NCI-H2029 (cell line): ENCODE results near the gene ITPK1.

ENCODE experiments used
- DNase-seq: peaks from one replicate; lab custom pipeline; 2025; lab: John Stamatoyannopoulos, UW

ITPK1 gene

GRCh38 chr14:92968291-92969020, 147.3 kb downstream of the ITPK1 start:
- DNase-seq: no peak

DNA sequence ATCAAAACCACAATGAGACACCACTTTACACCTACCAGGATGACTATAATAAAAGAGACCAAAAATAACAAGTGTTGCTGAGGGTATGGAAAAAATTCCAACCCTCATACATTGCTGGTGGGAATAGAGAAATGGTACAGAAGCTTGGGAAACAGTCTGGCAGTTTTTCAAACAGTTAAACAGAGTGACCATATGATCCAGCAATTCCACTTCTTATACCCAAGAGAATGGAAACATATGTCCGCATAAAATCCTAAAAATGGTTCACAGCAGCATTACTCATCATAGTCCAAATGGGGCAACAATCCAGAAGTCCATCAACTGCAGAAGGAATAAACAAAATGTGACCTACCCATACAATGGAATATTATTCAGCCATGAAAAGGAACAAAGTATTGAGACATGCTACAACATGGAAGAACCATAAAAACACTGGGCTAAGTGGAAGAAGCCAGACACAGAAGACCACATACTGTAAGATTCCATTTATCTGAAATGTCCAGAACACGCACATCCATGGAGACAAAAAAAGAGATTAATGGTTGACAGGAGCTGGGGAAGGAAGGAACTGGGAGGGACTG, 148.3 kb downstream of the ITPK1 start:
- no peak for DNase-seq

DNA sequence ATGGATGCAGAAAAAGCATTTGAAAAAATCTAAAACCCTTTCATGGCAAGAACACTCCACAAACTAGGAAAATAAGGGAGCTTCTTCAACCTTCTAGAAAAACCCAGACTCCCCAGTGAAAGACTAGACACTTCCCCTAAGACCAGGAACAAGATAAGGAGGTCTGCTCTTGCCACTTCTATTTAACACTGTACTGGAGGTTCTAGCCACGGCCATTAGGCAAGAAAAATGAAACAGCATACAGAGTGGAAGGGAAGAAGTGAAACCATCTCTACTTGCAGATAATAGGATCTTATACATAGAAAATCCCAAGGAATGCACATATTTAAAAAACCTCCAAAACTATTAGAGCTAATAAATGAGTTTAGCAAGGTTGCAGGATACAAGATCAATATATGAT, 150.4 kb downstream of the ITPK1 start:
- DNase-seq: no peak

GRCh38 chr14:92964124-92965109, 151.3 kb downstream of the ITPK1 start:
- no peak for DNase-seq

DNA sequence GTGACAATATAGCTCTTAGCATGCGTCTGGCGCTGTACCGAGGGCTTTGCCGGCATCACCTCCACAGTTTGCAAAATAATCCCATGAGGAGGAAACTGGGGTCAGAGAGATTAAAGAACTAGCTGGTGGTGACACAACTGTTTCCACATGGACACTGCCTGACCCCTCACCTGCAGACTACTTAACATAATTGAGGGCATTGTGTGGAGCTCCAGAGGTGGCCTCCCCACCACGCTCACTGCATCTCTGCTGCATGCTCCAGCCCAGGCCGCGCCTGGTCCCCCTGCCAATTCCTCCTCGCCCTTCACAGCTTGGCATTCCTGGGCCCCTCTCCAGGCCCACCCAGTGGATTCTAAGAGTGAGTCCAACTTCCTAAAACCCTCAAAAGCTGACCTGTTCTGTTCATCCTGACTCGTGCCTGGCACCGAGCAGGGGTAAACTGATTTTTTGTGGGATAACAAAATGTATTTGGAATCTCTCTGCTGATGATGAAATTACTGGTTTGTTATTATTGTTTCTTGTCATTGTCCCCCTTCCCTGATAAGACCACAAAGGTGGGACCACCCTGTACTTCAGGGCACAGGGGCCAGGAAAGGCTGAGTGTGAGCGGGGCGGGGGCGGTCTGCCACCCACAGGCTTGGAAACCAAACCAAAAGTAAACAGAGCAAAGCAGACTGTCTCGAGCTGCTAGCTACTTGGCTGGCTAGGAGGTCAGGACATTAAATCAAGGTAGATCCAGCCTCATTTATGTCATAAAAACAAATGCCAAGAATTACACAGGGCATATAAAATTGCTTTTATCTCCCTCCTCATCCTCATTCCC, 152.2 kb downstream of the ITPK1 start:
- no peak for DNase-seq

GRCh38 chr14:92962831-92963095, 153.0 kb downstream of the ITPK1 start:
- DNase-seq: no peak

DNA sequence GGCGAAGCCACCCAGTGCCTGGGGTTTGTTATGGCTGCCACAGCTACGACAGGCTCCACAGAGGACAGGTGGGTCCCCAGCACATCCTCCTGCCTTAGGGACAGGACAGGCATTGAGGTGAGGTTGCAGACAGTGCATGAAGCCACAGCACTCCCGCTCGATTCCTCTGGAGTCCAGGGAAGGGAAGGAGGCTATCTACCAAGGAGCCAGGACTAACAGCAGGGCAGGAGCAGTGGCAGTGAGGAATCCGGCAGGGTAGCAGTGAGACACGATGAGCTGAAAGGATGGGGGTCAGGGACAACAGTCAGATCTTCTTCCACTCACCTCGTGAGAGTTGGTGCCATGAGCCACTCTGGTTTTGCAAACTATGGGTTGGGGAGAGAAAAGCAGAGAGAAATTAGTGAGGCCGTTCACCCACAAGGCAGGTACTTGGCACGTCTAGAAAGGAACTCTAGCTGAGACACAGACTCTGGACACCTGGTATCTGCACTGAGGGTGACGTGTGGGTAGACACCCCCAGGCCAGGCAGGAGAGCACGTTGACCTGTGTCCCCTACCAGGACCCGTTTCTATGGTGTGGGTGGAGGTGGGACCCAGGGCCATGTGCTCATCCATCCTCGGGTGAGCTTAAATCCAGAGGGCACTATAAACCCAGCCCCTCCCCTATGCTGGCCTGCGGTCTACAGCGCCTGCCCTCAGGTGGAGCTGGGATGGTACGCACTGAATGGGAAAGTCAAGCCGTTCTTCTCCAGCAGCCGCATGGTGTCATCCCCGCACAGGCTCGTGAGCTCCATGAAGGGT, 153.5 kb downstream of the ITPK1 start:
- no peak for DNase-seq

- DNase-seq: no peak
Observed at GRCh38 chr14:92961567-92961855, 154.2 kb downstream of the ITPK1 start.

DNA sequence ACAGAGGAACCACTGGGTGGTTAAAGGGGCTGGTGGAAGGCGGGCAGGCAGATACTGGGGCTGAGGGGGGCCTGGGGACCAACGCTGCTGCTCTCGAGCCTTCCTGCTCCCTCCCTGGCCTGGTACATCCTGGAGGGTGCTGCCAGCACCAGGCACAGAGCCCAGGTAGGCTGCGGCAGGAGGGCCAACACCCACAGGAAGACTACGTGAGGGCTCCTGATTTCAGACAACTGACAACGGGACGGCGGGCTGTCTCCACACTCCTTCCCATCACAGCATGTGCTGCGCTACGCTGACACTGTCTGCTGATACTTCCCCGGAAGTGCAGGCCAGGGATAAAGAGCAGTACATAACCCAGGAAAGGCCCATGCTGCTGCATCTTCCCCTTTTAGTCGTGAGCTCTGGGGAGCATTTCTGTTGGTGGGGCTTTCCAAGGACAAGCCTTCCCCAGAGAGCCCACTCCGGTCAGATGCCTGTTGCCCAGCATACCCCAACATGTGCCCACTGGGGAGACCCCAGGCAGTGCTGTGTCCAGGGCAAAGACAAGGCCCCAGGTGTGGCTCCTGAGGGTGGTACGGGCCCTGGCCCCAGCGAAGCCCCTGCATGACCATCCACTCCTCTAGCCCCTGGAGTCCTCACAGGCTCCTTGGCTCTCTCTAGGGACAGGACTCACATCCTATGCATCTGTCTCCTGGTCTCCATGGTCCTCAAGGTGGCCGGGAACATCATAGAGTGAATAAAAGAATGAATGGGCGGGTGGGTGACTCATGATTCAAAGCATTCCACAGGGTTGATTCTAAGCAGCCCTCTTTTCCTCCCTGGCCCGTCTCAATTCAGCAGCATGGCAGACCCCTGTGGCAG, 154.8 kb downstream of the ITPK1 start:
- DNase-seq: no peak

DNA sequence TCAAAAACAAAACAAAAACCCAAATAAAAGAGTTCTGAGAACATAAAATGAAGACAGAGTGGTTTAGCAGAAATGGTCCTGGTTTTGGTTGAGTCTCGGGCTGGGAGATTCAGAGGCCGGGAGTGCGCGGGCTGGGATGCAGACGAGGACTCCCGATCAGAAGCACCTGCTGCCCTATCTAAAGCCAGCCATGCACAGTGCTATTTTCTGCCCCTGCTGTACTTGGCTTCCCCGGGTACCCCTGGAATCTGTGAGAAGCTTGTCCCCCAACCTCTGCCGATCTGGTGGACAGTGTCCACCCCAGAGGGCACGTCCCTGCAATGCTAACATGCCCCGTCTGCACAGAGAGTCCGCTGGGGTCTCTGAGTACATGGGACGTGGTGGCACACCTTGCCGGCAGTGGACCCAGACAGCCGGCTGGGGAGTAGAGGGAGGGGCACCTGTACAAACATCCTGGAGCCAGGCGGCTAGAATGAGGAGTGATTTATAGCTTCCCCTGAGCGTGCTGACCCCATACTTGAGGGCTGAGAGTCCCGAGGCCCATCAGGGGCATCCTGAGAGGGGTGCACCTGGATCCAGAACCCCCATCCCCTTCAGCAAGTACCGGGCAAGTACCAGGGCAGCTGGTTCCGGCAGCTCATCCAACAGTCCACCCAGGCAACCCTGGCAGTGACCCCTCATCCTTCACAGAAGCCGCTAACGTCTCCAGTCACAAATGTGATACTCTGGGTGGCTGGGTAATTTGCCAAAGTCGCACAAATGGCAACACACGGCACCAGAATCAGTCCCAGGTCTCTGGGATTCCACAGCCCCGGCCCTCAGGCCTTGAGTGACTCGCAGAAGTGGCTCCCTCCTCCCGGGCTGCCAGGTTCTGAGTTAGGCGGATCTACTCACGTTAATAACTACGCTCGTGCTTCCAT, 155.7 kb downstream of the ITPK1 start:
- DNase-seq: no peak

- no peak for DNase-seq
Observed at GRCh38 chr14:92959189-92959531, 156.6 kb downstream of the ITPK1 start.

DNA sequence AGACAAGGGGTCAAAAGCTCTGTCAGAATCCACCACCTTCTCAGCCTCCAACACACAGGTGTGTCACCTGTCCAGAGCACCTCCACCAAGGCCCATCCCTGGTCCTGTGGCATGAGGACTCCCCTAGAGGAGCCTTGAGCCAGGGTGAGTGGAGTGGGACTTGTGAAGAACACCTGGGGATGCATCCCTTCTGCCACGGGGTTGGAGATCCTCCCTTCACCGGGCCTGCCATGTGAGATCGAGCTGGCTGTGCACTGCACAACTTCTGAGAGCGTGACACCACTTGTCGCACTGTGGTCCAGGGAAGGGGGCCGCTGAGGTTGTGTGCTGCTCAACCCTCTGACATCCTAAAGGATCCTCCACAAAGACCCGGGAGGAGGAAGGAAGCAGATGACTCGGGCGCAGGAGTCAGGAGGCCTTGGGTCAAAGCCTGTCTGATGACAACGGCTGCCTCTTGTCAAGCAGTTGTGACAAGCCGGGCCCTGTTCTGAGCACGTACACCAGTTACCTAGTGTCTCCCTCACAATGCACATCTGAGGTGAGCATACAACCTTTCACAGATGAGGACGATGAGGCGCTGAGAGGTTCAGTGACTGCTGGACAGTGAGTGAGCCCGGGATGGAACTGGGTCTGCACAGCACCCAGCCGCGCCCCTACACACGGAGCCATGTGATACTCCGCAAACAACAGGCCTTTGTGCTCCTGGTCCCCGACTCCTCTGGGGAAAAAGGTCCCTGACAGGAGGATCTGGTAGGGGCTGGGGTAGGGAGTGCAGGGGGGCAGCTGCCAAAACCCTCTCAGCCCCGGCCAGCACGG, 157.1 kb downstream of the ITPK1 start:
- no peak for DNase-seq

- no peak for DNase-seq
Observed at GRCh38 chr14:92956961-92957360, 158.8 kb downstream of the ITPK1 start.

GRCh38 chr14:92955381-92955780, 160.3 kb downstream of the ITPK1 start:
- no peak for DNase-seq

GRCh38 chr14:92954933-92955332, 160.8 kb downstream of the ITPK1 start:
- DNase-seq: no peak

DNA sequence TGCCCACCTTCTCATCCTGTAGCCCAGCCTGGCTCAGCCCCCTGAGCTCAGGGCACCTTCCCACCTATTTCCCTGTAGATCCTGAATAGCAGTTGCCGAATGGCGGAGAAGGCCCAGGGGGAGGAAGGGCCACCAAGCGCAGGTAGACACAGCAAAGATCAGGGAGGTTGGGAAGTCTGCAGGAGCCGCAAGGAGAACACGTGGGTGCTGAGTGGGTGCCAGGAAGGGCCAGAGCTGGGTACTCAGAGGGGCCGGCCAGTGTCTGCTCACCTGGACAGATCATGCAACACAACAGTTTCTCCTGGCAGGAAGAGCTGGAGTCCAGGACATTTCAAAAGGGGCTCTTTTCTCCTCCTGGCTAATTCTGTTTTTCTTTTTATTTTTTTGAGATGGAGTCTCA, 162.2 kb downstream of the ITPK1 start:
- no peak for DNase-seq

DNA sequence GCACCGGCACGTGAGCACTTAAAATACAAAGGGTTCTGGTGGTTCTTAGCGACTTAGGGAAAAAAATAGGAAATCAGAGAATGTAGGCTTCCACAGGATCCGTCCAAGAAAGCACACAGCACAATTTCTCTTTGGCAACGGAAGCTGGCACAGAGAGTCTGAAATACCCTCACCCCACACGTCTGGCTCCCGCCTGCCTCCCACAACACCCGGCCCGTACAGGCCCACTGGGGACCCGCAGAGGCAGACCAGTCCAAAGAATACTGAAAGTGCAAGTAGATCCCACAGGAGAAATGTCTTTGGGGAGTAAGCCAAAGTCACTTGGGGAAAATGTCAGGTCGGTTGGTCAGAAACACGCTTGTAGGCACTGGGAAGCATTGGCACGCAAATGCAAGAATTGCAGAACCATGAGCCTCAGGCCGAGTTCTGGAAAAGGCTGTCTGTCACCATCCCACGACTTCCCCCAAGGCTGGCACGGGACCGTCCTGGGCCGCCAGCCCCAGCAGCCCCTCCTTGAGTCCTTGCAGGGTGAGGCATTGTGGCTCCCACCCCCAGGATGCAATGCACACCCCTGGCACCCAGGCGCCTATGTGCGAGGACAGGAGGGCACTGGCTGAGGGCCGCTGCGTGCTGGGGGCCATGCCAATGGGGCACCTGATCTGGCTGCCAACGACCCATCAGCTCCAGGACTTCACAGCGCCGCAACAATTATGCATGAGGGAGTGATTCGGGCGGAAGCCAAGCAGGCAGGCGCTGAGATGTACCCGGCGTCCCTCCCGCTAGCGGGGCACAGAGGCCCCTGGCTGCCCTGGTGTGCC, 163.0 kb downstream of the ITPK1 start:
- no peak for DNase-seq

GRCh38 chr14:92951912-92952471, 163.7 kb downstream of the ITPK1 start:
- peak; percentile 12 for DNase-seq
